ENCODE measurements around the gene NDUFS1.
"Not testable (repeated sequence)": the region's sequence is repeated elsewhere in the genome, so short reads cannot be mapped to it uniquely, and the experiment has no call there.

The NDUFS1 gene

GRCh38 chr2:206176901-206177300 is 17.7 kb upstream of the NDUFS1 start:
- in situ Hi-C loops (cut with MboI; ENCODE audit: low sequenced_read_pairs, unreplicated experiment) = no loop called here
- no peak for TF ChIP-seq CTCF (IDR thresholded peaks at IDR 0.05; ENCODE audit: borderline replicate concordance, control extremely low read depth, extremely low read depth, insufficient read depth, missing control alignments)
- DNase-seq (ENCODE audit: low spot score) = no peak

- in situ Hi-C loops (cut with MboI; ENCODE audit: low sequenced_read_pairs, unreplicated experiment) = no loop called here
- DNase-seq (ENCODE audit: low spot score) = no peak
- no peak for TF ChIP-seq CTCF (IDR thresholded peaks at IDR 0.05; ENCODE audit: borderline replicate concordance, control extremely low read depth, extremely low read depth, insufficient read depth, missing control alignments)
Measured at GRCh38 chr2:206176121-206176520, 16.9 kb upstream of the NDUFS1 start.

GRCh38 chr2:206173147-206173546 is 13.9 kb upstream of the NDUFS1 start:
- no peak for TF ChIP-seq CTCF (IDR thresholded peaks at IDR 0.05; ENCODE audit: borderline replicate concordance, control extremely low read depth, extremely low read depth, insufficient read depth, missing control alignments)
- in situ Hi-C loops (cut with MboI; ENCODE audit: low sequenced_read_pairs, unreplicated experiment) = no loop called here
- DNase-seq (ENCODE audit: low spot score) = no peak

GRCh38 chr2:206171624-206172397 is 12.6 kb upstream of the NDUFS1 start:
- DNase-seq (ENCODE audit: low spot score); in situ Hi-C loops (cut with MboI; ENCODE audit: low sequenced_read_pairs, unreplicated experiment): not testable (repeated sequence)

- in situ Hi-C loops (cut with MboI; ENCODE audit: low sequenced_read_pairs, unreplicated experiment); DNase-seq (ENCODE audit: low spot score): not testable (repeated sequence)
Measured at GRCh38 chr2:206168230-206168629, 9.0 kb upstream of the NDUFS1 start.

GRCh38 chr2:206164261-206164862 is 5.1 kb upstream of the NDUFS1 start:
- no peak for DNase-seq (ENCODE audit: low spot score)
- TF ChIP-seq CTCF (IDR thresholded peaks at IDR 0.05; ENCODE audit: borderline replicate concordance, control extremely low read depth, extremely low read depth, insufficient read depth, missing control alignments) = peak; percentile 44
- in situ Hi-C loops (cut with MboI; ENCODE audit: low sequenced_read_pairs, unreplicated experiment) = no loop called here

GRCh38 chr2:206163251-206163880 is 4.1 kb upstream of the NDUFS1 start:
- TF ChIP-seq CTCF (IDR thresholded peaks at IDR 0.05; ENCODE audit: borderline replicate concordance, control extremely low read depth, extremely low read depth, insufficient read depth, missing control alignments) = no peak
- DNase-seq (ENCODE audit: low spot score) = no peak
- in situ Hi-C loops (cut with MboI; ENCODE audit: low sequenced_read_pairs, unreplicated experiment) = no loop called here

GRCh38 chr2:206162401-206162800 is 3.2 kb upstream of the NDUFS1 start:
- in situ Hi-C loops (cut with MboI; ENCODE audit: low sequenced_read_pairs, unreplicated experiment); DNase-seq (ENCODE audit: low spot score): not testable (repeated sequence)

All from GM13976 (cell line).